Measurements from ENCODE around the gene SMYD1. TPM values are rescaled to one million over a fixed set of nuclear protein-coding genes. Genes with fewer than 3 reads are reported as not detected.

SMYD1 gene
- total and polyA plus RNA-seq, 10 of the 15 experiments (the other 5 are each of a cell fraction or from before 2014, with no cell fraction given): 0.09 TPM; not detected in 9

- TF ChIP-seq ZBTB11 (CRISPR knock-in tag; IDR thresholded peaks at IDR 0.05) (no peak), MAX (IDR thresholded peaks at IDR 0.05; ENCODE audit: low read depth, low read length) (no peak), MXI1 (IDR thresholded peaks at IDR 0.05; ENCODE audit: low read depth, low read length) (no peak), TCF12 (IDR thresholded peaks at IDR 0.05; ENCODE audit: low read depth, low read length) (no peak), BCLAF1 (IDR thresholded peaks at IDR 0.05) (no peak), SMAD1 (IDR thresholded peaks at IDR 0.05; ENCODE audit: low read depth, partially characterized antibody) (no peak), BHLHE40 (IDR thresholded peaks at IDR 0.05; ENCODE audit: borderline replicate concordance in 1 of 2, low read depth in 2 of 2, low read length in 1 of 2) (no peak)
- TF ChIP-seq, protein P1, sequence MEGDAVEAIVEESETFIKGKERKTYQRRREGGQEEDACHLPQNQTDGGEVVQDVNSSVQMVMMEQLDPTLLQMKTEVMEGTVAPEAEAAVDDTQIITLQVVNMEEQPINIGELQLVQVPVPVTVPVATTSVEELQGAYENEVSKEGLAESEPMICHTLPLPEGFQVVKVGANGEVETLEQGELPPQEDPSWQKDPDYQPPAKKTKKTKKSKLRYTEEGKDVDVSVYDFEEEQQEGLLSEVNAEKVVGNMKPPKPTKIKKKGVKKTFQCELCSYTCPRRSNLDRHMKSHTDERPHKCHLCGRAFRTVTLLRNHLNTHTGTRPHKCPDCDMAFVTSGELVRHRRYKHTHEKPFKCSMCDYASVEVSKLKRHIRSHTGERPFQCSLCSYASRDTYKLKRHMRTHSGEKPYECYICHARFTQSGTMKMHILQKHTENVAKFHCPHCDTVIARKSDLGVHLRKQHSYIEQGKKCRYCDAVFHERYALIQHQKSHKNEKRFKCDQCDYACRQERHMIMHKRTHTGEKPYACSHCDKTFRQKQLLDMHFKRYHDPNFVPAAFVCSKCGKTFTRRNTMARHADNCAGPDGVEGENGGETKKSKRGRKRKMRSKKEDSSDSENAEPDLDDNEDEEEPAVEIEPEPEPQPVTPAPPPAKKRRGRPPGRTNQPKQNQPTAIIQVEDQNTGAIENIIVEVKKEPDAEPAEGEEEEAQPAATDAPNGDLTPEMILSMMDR (IDR thresholded peaks at IDR 0.05 in 2 of 3, conservative IDR thresholded peaks at IDR 0.05 in 1 of 3; ENCODE audit: control insufficient read depth in 2 of 3, extremely low read depth in 1 of 3, insufficient read depth in 1 of 3, low read depth in 3 of 3, low read length in 3 of 3): no peak
These were observed 48.3 kb downstream of the SMYD1 start (continued) for GRCh38 chr2:88115825-88116518.

Data from GM12878 (cell line).